GM12892 (cell line): ENCODE results near the gene GOLIM4.

Experiments used
- POLR2A ChIP-seq: IDR thresholded peaks from 2 replicates; pipeline ENCODE4 v1.6.1; 2011; ENCODE audit warnings: low read depth, low read length, control low read depth
- POLR2AphosphoS5 ChIP-seq: IDR thresholded peaks from 2 replicates; pipeline ENCODE4 v1.6.1; 2011; ENCODE audit warnings: low read depth, low read length, control low read depth

DNA sequence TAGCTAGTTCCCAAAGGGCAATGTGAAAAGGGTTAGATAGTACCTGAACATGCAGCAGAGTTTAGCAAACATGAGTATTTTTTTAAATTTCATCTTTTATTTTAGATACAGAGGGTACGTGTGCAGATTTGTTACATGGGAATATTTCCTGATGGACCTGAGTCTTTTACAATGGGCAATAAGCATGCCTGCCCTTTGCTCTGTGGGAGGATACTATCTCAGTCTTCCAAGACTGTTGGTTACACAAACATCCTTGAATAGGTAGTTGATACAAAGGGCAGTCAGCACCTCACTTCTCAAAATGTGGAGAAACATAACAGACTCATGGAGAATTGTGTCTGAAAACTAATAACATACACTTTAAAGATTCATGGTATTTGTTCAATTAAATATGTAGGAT lies 103.3 kb downstream of the GOLIM4 start:
- TF ChIP-seq POLR2A, result no peak
- no peak for TF ChIP-seq POLR2AphosphoS5
